IMR-90 (cell line): Measurements from ENCODE around the gene KAZN. TPM values are rescaled to one million over a fixed set of nuclear protein-coding genes. Genes with fewer than 3 reads are reported as not detected.

Experiments used
- ATAC-seq: fragments of 200-7000 bp; cut with Tn5 transposase; 2 replicates; pipeline ENCODE4 v1.9.1; 2020; ENCODE audit warnings: low read depth, mild to moderate bottlenecking, moderate library complexity
- BruUV-seq: library from RNA; stranded (reverse); fragments of 400-500 nt; replicated peaks from 2 replicates; lab custom pipeline; 2021; lab: Mats Ljungman, UMichigan
- CTCF ChIA-PET: fragments of 300-600 bp; formaldehyde crosslinking; extraction: SDS; loops from one replicate; lab custom pipeline; 2021; ENCODE audit warnings: antibody characterized with exemption; lab: Yijun Ruan, JAX
- POLR2A ChIA-PET: fragments of 300-600 bp; sonication (Branson Sonifier 250); formaldehyde crosslinking; loops from one replicate; lab custom pipeline; 2022; ENCODE audit warnings: antibody characterized with exemption; ENCODE audit not compliant: unreplicated experiment; lab: Charles Lee
- DNase-seq: peaks from one replicate; pipeline ENCODE4 v3.0.0; 2013
- H2AFZ ChIP-seq: replicated peaks from 2 replicates; pipeline ENCODE3; 2013; ENCODE audit warnings: low read length, mild to moderate bottlenecking; ENCODE audit not compliant: poor library complexity
- H2AK5ac ChIP-seq: 2 replicates; pipeline ENCODE4 v1.6.1; 2013; ENCODE audit warnings: low read depth, low read length, inconsistent platforms
- H2AK9ac ChIP-seq: replicated peaks from 2 replicates; pipeline ENCODE3; 2013; ENCODE audit warnings: mild to moderate bottlenecking, low read depth, low read length, moderate library complexity; ENCODE audit not compliant: poor library complexity
- H2BK120ac ChIP-seq: 2 replicates; pipeline ENCODE4 v1.6.1; 2013; ENCODE audit warnings: low read depth, low read length, inconsistent platforms
- H2BK15ac ChIP-seq: 3 replicates; pipeline ENCODE4 v1.6.1; 2013; ENCODE audit warnings: low read depth, low read length, inconsistent platforms
- H2BK20ac ChIP-seq: 2 replicates; pipeline ENCODE4 v1.6.1; 2013; ENCODE audit warnings: low read depth, mild to moderate bottlenecking, inconsistent platforms, low read length, moderate library complexity
- H2BK5ac ChIP-seq: 2 replicates; pipeline ENCODE4 v1.6.1; 2013; ENCODE audit warnings: mild to moderate bottlenecking, low read depth, low read length, inconsistent platforms; ENCODE audit not compliant: poor library complexity, severe bottlenecking
- H3K14ac ChIP-seq: replicated peaks from 2 replicates; pipeline ENCODE4 v1.6.1; 2013; ENCODE audit warnings: low read depth, low read length, inconsistent platforms
- H3K18ac ChIP-seq: 2 replicates; pipeline ENCODE4 v1.6.1; 2013; ENCODE audit warnings: low read depth, low read length, control low read depth
- H3K23ac ChIP-seq: 2 replicates; pipeline ENCODE4 v1.6.1; 2013; ENCODE audit warnings: low read depth, low read length, inconsistent platforms
- H3K27ac ChIP-seq: 2 replicates; pipeline ENCODE4 v1.5.1; 2013; ENCODE audit warnings: mild to moderate bottlenecking, control low read depth, low read length; ENCODE audit not compliant: insufficient read depth
- H3K27me3 ChIP-seq: 2 replicates; pipeline ENCODE4 v1.6.1; 2013; ENCODE audit warnings: low read length; ENCODE audit not compliant: control insufficient read depth, insufficient read depth
- H3K36me3 ChIP-seq: 2 replicates; pipeline ENCODE4 v1.6.1; 2013; ENCODE audit warnings: low read length, mixed read lengths; ENCODE audit not compliant: control insufficient read depth, insufficient read depth
- H3K4ac ChIP-seq: 2 replicates; pipeline ENCODE4 v1.6.1; 2013; ENCODE audit warnings: low read depth, low read length, inconsistent platforms
- H3K4me1 ChIP-seq: 2 replicates; pipeline ENCODE4 v1.6.1; 2013; ENCODE audit warnings: low read length, mixed read lengths; ENCODE audit not compliant: control insufficient read depth, insufficient read depth
- H3K4me2 ChIP-seq: 2 replicates; pipeline ENCODE4 v1.6.1; 2013; ENCODE audit warnings: low read depth, mild to moderate bottlenecking, control low read depth, low read length, moderate library complexity
- H3K4me3 ChIP-seq: 2 replicates; pipeline ENCODE4 v1.5.1; 2013; ENCODE audit warnings: low read depth, mild to moderate bottlenecking, control low read depth, low read length, moderate library complexity; ENCODE audit not compliant: insufficient read depth
- H3K56ac ChIP-seq: 2 replicates; pipeline ENCODE4 v1.6.1; 2013; ENCODE audit warnings: low read length, inconsistent platforms; ENCODE audit not compliant: insufficient read depth; ENCODE audit errors: extremely low read depth
- H3K79me1 ChIP-seq, 2 experiments: 2 replicates each; pipeline ENCODE4 v1.6.1; 2013; ENCODE audit warnings: low read length in 2 of 2, inconsistent platforms in 1 of 2, low read depth in 1 of 2
- H3K9ac ChIP-seq: 2 replicates; pipeline ENCODE4 v1.6.1; 2013; ENCODE audit warnings: low read depth, low read length, control low read depth
- H3K9me1 ChIP-seq: 2 replicates; pipeline ENCODE4 v1.6.1; 2013; ENCODE audit warnings: low read length, inconsistent platforms; ENCODE audit not compliant: insufficient read depth
- H3K9me3 ChIP-seq: 2 replicates; pipeline ENCODE4 v1.6.1; 2013; ENCODE audit warnings: low read length; ENCODE audit not compliant: control insufficient read depth, insufficient read depth
- H4K20me1 ChIP-seq: 2 replicates; pipeline ENCODE4 v1.6.1; 2013; ENCODE audit warnings: low read length, inconsistent platforms; ENCODE audit not compliant: insufficient read depth
- H4K5ac ChIP-seq: 2 replicates; pipeline ENCODE4 v1.6.1; 2013; ENCODE audit warnings: mild to moderate bottlenecking, low read depth, low read length, control low read depth
- H4K8ac ChIP-seq, 2 experiments: 2 replicates each; pipeline ENCODE4 v1.6.1; 2013; ENCODE audit warnings: low read depth in 2 of 2, low read length in 2 of 2, control low read depth in 1 of 2, inconsistent platforms in 1 of 2
- H4K91ac ChIP-seq: 2 replicates; pipeline ENCODE4 v1.6.1; 2013; ENCODE audit warnings: low read depth, low read length, inconsistent platforms; ENCODE audit not compliant: insufficient read depth
- ELK1 ChIP-seq: fragments of 150-350 bp; IDR thresholded peaks from 2 replicates; pipeline ENCODE4 v1.6.1; 2016; ENCODE audit warnings: low read depth, mild to moderate bottlenecking, low read length, moderate library complexity, borderline replicate concordance
- MXI1 ChIP-seq: IDR thresholded peaks from 2 replicates; pipeline ENCODE4 v1.6.1; 2012; ENCODE audit warnings: low read depth, mild to moderate bottlenecking, low read length, moderate library complexity, borderline replicate concordance
- RAD21 ChIP-seq: IDR thresholded peaks from 2 replicates; pipeline ENCODE4 v1.6.1; 2012; ENCODE audit warnings: low read length, improper control_type of control experiment
- RCOR1 ChIP-seq: IDR thresholded peaks from 2 replicates; pipeline ENCODE4 v1.6.1; 2012; ENCODE audit warnings: mild to moderate bottlenecking, low read length, improper control_type of control experiment; ENCODE audit not compliant: insufficient replicate concordance
- RFX5 ChIP-seq: IDR thresholded peaks from 2 replicates; pipeline ENCODE4 v1.8.0; 2012; ENCODE audit warnings: low read depth, mild to moderate bottlenecking, low read length, moderate library complexity
- WGBS, 2 experiments: methylation state at CpG; one replicate each; pipeline versions ENCODE4 v1.1.5 to v1.1.7; 2013; ENCODE audit warnings: missing lambda C conversion rate in 2 of 2; ENCODE audit not compliant: insufficient read length in 1 of 2; ENCODE audit errors: extremely low coverage in 2 of 2; 5-methylcytosine and 5-hydroxymethylcytosine counted together
- dilution Hi-C: fragments of 300-500 bp; cut with HindIII; formaldehyde crosslinking; loops from one replicate; pipeline ENCODE4 v1.14.3; 2018; ENCODE audit warnings: low sequenced_read_pairs; ENCODE audit not compliant: unreplicated experiment
- in situ Hi-C: fragments of 300-500 bp; cut with MboI; formaldehyde crosslinking; loops from 3 replicates; pipeline ENCODE4 v1.14.3; 2019; ENCODE audit warnings: low sequenced_read_pairs, inconsistent platforms, mixed read lengths
- intact Hi-C: fragments of 100-400 bp; cut with micrococcal nuclease; formaldehyde crosslinking; loops from 2 replicates; pipeline ENCODE4 v1.10.0; 2022
- polyA plus RNA-seq, 3 experiments: library from polyadenylated mRNA; depleted of rRNA; stranded (reverse); fragments of >200 nt; gene quantifications; 2 replicates each; pipeline ENCODE4 v1.2.3, GENCODE V29; 2012; ENCODE audit warnings: low replicate concordance in 1 of 3
- total RNA-seq: library from RNA; depleted of rRNA; stranded (reverse); fragments of >200 nt; gene quantifications from 2 replicates; pipeline ENCODE4 v1.2.3, GENCODE V29; 2012

The KAZN gene
- total and polyA plus RNA-seq, 2 of the 4 experiments (the other 2 are of a cell fraction) = 5.2 to 10.5 TPM

- Histone ChIP-seq H2AK9ac (peak overlapping the region; percentile 32), H3K9me1 (peaks cover 22% of the 10 kb centered on the region), H4K5ac (no peak overlapping the region), H3K27me3 (no peaks in the 10 kb centered on the region), H3K36me3 (peaks cover 29% of the 10 kb centered on the region), H2BK15ac (no peak overlapping the region), H2BK5ac (no peak overlapping the region), H3K18ac (no peak overlapping the region), H2BK20ac (no peak overlapping the region), H3K56ac (no peak overlapping the region), H4K91ac (no peak overlapping the region), H3K4ac (no peak overlapping the region), H3K4me1 (peaks cover 12% of the 10 kb centered on the region), H3K9ac (no peak overlapping the region), H3K4me3 (no peak overlapping the region), H3K4me2 (no peak overlapping the region), H3K79me1 (peaks cover 16 to 89% of the 10 kb centered on the region in 2 experiments), H4K20me1 (peaks cover 25% of the 10 kb centered on the region), H3K27ac (no peak overlapping the region), H2AFZ (peak overlapping the region; percentile 23), H2BK120ac (no peak overlapping the region), H3K14ac (no peak overlapping the region), H3K9me3 (peaks cover 4% of the 10 kb centered on the region), H3K23ac (no peak overlapping the region), H4K8ac (no peak overlapping the region), H2AK5ac (no peak overlapping the region; the same call in 1 of the 2 replicates)
- BruUV-seq = no TSS peak
- intact Hi-C loops (no loop called here), dilution Hi-C loops (no loop called here), in situ Hi-C loops (no loop called here)
- 89% methylated on average over 7 of the region's 33 CpGs; no CpG with 5 or more reads in 1 of the 2 experiments for WGBS, 2 experiments
- DNase-seq (no peak), ATAC-seq (no peak)
- ChIA-PET CTCF (no interaction called here), POLR2A (no interaction called here)
- TF ChIP-seq MXI1 (no peak), RCOR1 (no peak), ELK1 (no peak), RFX5 (no peak), RAD21 (no peak)
Observed at GRCh38 chr1:14957375-14958098, 359.1 kb downstream of the KAZN start.
